HG03103 (cell line): ENCODE data around the gene TNNT1.
"Not testable (repeated sequence)": the region's sequence is repeated elsewhere in the genome, so short reads cannot be mapped to it uniquely, and the experiment has no call there.

Source experiments
- ATAC-seq: cut with Tn5 transposase; IDR thresholded peaks from one replicate; pipeline ENCODE4 v1.9.1; 2021; ENCODE audit warnings: low read depth; ENCODE audit not compliant: unreplicated experiment

TNNT1 gene

GRCh38 chr19:55149078-55150003, at the start of gene TNNT1:
Gene TNNT1, minus strand, starts transcription at chr19:55149206. Its CDS starts 2,049 bp downstream, at chr19:55147157.
- no peak for ATAC-seq

- ATAC-seq = no peak
These were observed 49.6 kb upstream of the TNNT1 start for GRCh38 chr19:55198651-55199050.

GRCh38 chr19:55197528-55197927, 48.5 kb upstream of the TNNT1 start:
- no peak for ATAC-seq

- no peak for ATAC-seq
These were observed 47.8 kb upstream of the TNNT1 start for GRCh38 chr19:55196803-55197202.

- ATAC-seq = no peak
These were observed 44.5 kb upstream of the TNNT1 start for GRCh38 chr19:55193481-55193880.

GRCh38 chr19:55189403-55189835, 40.4 kb upstream of the TNNT1 start:
- ATAC-seq = no peak

- no peak for ATAC-seq
These were observed 39.6 kb upstream of the TNNT1 start for GRCh38 chr19:55188625-55189024.

GRCh38 chr19:55186080-55186479, 37.1 kb upstream of the TNNT1 start:
- no peak for ATAC-seq

- ATAC-seq = no peak
These were observed 32.7 kb upstream of the TNNT1 start for GRCh38 chr19:55181740-55182139.

- no peak for ATAC-seq
These were observed 30.8 kb upstream of the TNNT1 start, which contains the start of gene SYT5 for GRCh38 chr19:55179606-55180484. Gene SYT5, minus strand, starts transcription at chr19:55180289. Its CDS starts 1,248 bp downstream, at chr19:55179041.

- ATAC-seq = peak; percentile 55
These were observed 30.0 kb upstream of the TNNT1 start for GRCh38 chr19:55178781-55179599.

- no peak for ATAC-seq
These were observed 27.1 kb upstream of the TNNT1 start for GRCh38 chr19:55176076-55176475.

- no peak for ATAC-seq
These were observed 26.3 kb upstream of the TNNT1 start for GRCh38 chr19:55175117-55175867.

- no peak for ATAC-seq
These were observed 25.6 kb upstream of the TNNT1 start for GRCh38 chr19:55174425-55175116.

GRCh38 chr19:55173714-55174409, 24.9 kb upstream of the TNNT1 start:
- no peak for ATAC-seq

- ATAC-seq = no peak
These were observed 24.2 kb upstream of the TNNT1 start for GRCh38 chr19:55173186-55173713.

GRCh38 chr19:55172741-55173140, 23.7 kb upstream of the TNNT1 start:
- ATAC-seq = no peak

GRCh38 chr19:55172318-55172717, 23.3 kb upstream of the TNNT1 start:
- not testable (repeated sequence) for ATAC-seq
